Mammary epithelial cell (primary cell): Measurements from ENCODE around the gene GSTA2.

ENCODE experiments used
- EZH2 ChIP-seq: IDR thresholded peaks from 2 replicates; pipeline ENCODE4 v1.6.1; 2012; ENCODE audit warnings: low read length, inconsistent platforms, borderline replicate concordance
- TF ChIP-seq, protein P1 (sequence below), 2 donors: IDR thresholded peaks in 1 of 2; conservative IDR thresholded peaks in 1 of 2; 2 replicates each; pipeline ENCODE4 v1.5.1; 2011 to 2012; ENCODE audit warnings: inconsistent platforms in 2 of 2, low read length in 2 of 2, mild to moderate bottlenecking in 2 of 2, control low read depth in 1 of 2, low read depth in 1 of 2; ENCODE audit not compliant: insufficient read depth in 1 of 2; ENCODE audit errors: extremely low read depth in 1 of 2

DNA sequence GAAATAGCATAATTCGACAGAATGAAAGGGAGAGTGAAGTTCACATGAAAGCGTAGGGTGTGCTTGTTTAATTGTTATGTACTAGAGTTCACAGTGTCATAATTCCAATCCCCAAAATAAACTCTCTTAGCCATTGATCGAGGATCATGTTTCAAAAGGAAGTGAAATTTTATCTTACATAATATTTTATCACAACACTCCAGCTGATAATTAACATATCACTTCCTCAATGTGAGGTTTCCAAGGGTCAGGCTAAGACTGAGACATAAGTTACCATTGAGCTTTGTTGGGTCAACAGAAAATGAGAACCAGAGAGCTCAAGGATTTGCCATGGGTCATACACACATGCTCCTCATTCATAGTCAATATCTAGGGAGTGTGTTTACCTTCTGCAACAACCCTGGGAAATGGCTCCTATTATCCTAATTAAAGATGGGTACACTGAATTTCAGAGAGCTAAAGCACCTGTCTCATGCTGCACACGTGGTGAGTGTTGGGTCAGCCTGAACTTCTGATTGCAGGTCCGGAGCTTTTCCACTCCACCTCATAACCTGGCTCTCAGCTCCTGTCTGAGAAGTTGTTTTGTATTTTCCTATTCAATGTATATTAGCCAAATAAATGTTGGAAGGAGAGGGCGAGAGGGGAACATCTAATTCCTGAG lies 3.0 kb downstream of the GSTA2 start:
- TF ChIP-seq EZH2, result no peak
- TF ChIP-seq, protein P1, sequence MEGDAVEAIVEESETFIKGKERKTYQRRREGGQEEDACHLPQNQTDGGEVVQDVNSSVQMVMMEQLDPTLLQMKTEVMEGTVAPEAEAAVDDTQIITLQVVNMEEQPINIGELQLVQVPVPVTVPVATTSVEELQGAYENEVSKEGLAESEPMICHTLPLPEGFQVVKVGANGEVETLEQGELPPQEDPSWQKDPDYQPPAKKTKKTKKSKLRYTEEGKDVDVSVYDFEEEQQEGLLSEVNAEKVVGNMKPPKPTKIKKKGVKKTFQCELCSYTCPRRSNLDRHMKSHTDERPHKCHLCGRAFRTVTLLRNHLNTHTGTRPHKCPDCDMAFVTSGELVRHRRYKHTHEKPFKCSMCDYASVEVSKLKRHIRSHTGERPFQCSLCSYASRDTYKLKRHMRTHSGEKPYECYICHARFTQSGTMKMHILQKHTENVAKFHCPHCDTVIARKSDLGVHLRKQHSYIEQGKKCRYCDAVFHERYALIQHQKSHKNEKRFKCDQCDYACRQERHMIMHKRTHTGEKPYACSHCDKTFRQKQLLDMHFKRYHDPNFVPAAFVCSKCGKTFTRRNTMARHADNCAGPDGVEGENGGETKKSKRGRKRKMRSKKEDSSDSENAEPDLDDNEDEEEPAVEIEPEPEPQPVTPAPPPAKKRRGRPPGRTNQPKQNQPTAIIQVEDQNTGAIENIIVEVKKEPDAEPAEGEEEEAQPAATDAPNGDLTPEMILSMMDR (conservative IDR thresholded peaks at IDR 0.05 in 1 of 2, IDR thresholded peaks at IDR 0.05 in 1 of 2; ENCODE audit: extremely low read depth in 1 of 2, insufficient read depth in 1 of 2, low read depth in 1 of 2, low read length in 2 of 2), result no peak
